HG02623 (cell line): Measurements from ENCODE around the gene WDR64.
"Not testable (repeated sequence)": the region's sequence is repeated elsewhere in the genome, so short reads cannot be mapped to it uniquely, and the experiment has no call there.

Source experiments
- ATAC-seq: cut with Tn5 transposase; IDR thresholded peaks from one replicate; pipeline ENCODE4 v1.9.1; 2021; ENCODE audit warnings: moderate library complexity; ENCODE audit not compliant: unreplicated experiment

WDR64 gene

DNA sequence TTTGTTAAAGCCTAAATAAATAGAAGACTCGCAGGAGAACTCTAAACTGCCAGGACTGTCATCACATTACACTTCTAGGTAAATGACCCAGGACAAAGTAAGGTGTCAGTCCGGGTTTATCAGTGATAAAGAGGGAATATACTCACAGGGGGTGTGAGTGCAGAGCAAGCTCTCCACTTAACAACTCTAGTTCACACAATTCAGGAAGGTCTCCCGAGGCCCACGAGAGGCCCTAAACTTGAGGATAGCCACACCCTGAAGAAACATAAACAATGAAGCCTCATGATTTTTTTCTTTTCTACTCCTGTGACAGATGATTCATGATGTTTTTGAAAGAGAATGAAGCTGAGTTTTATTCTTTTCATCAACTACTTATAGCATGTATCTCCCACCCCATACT lies 130.3 kb downstream of the WDR64 start:
- no peak for ATAC-seq

DNA sequence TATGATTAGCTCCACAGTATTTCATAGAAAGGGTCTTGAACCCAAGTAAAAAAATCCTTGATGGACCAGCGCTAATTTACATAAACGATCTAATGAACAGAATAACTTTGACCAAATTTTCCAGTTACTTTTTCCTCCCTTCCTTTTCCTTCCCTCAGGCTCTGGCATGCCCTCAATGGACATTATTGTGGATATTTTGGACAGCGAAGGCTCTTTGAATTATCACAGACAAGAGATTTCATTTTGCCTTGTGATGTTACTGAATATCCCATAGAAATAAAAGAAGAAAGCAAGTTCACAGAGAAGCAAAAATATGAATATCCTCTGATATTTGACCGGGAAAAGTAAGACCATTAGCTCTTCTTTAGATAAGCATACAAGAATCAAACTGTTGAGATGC lies 135.6 kb downstream of the WDR64 start:
- ATAC-seq: no peak

DNA sequence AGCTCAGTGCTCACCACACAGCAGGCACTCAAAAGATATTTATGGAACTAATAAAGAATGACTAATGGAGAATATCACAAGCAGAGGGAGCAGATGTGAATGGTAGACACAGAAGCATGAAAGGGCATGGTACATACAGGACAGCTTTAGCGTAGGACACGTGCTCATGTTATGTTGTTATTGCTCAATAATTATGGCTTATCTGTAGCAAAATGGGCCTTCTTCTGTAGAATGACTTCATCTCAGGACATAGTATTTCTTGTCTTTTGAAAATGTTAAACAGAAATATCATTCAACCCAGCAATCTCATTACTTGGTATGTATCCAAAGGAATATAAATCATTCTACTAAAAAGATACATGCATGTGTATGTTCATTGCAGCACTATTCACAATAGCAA lies 137.0 kb downstream of the WDR64 start:
- ATAC-seq: no peak

DNA sequence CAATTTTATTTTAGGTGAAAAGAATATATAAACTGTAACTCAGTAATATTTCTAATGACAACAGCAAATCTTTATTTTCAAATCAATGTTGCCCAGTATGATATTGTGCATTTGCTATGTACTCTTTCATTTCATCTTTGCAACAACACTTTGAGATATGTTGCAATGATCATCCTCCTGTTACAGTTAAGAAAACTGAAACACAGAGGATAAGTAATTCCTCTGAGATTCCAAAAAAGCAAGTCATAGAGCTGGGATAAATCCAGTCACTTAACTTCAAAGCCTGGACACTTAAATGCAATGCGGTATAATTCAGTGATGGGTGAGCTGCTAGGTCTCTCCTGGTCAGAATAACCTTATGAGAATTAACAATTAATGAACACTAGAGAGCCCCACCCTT lies 147.3 kb downstream of the WDR64 start:
- no peak for ATAC-seq

DNA sequence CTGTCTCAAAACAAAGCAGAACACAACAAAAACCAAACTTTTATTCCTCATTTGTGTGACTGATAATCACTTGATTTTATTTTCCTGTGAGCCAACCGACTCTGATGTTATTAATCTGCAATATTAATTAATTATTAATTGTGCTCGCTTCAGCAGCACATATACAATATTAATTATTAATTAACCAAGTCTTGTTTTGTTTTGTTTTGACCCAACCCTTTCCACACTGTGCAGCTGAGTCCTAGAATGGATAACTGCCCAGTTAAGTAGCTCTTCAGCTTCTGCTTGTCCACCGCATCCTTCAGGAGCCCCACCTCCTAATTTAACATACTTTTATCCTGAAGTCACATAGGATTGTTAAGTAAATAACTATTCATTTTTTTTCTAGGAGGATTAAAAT lies 148.6 kb downstream of the WDR64 start:
- ATAC-seq: no peak

DNA sequence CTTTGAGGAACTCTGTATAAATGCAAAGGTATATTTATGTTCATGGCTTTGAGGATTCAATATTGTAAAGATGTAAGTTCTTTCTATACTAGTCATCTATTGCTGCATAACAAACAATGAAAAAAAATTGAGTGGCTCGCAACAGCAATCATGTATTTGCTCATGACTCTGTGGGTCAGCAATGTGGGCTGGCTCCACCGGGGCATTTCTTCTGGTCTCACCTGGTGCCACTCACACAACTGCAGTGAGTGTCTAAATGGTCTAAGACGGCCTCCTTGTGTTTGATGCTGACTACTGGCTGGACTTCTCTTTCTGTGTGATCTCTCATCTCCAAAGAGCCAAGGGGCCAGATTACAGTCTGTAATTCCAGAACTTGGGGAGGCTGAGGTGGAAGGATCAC lies 150.8 kb downstream of the WDR64 start:
- ATAC-seq: no peak

DNA sequence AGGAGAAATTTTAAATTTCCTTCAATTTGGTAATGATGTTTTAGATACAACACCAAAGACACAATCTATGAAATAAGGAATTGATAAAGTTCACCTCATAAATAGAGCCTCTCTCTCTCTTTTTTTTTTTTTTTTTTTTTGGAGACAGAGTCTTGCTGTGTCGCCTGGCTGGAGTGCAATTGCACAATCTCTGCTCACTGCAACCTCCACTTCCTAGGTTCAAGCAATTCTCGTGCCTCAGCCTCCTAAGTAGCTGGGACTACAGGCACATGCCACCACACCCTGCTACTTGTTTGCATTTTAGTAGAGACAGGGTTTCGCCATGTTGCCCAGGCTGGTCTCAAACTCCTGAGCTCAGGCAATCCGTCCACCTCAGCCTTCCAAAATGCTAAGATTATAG lies 152.6 kb downstream of the WDR64 start:
- ATAC-seq: not testable (repeated sequence)

DNA sequence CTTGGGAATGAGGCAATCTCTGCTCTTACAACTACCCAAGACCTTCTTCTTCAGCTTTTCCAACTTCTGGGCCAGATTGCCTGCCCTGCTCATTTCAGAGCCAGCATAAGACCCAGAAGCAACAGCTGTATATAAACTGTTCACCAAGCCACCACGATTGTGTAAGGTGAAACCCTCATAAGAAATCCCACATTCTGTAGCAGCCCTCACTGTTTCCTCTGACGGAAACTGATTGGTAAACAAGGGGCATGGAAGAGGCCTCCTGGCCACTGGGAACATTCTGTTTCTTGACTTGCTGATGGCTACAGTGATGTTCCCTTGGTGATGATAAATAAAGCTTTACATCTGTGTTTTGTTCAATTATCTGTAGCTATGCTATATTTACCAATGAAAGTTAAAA lies 156.2 kb downstream of the WDR64 start:
- no peak for ATAC-seq

DNA sequence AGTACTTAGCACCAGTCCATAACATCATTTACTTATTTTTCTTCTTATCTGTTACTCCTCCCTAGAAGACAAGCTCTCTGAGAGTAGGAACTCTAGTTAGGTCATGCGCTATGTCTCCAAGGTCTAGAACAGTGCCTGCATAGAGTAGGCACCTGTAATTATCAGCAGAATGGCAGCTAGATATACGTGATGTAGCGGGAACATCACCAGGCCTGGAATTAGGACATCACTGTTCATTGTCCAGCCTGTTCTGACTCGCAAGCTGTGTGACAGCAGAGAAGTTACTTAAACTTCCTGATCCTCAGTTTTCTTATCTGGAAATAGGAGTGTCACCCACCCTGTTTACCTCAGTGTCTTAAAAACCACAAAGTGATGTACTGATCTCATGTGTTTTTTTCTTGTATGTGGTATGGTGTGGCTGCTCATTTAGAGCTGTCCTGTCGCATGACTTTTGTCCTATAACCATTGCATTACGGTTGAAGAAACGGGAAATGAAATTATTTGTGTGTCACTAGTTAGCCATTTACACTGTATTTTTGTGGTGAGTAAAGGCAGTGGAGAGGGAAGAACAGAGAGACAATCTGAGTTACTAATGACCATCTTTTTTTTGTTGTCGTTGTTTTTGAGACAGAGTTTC lies 158.8 kb downstream of the WDR64 start:
- no peak for ATAC-seq

DNA sequence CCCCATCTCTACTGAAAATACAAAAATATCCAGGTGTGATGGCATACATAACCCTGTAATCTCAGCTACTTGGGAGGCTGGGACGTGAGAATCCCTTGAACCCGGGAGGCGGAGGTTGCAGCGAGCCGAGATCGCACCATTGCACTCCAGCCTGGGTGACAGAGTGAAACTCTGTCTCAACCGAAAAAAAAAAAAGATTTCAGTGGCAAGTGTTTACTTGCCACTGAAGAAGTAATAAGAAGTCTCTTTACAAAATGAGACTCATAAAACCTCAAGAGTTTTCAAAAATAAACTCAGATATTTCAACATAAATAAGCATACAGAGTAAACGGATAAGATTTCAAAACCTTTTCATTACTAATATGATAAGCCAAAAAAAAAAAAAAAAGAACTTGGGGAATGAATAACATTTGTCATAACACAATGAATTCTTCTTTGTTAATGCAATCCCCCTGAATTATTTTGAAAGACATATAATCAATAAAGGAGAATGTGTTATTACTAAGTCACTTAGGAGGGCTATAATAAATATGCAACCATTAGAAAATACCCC lies 161.8 kb downstream of the WDR64 start:
- no peak for ATAC-seq

DNA sequence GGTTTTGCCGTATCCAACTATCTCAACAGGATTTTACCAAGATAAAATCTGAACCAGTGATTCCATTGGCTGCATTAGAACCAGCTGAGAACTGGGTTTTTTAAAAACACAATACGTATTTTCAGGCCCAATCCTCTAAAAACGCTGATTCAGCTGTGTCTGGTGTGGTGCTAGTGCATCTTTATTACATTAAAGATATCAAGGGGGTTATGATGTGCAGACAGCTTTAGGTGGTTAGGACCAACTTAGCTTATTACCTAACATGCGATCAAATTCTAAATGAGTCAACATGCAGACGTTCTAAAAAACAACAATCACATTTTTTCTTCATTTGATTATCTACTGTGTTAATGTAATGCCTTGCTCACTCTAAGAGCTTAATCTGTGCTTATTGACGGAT lies 163.9 kb downstream of the WDR64 start:
- no peak for ATAC-seq

DNA sequence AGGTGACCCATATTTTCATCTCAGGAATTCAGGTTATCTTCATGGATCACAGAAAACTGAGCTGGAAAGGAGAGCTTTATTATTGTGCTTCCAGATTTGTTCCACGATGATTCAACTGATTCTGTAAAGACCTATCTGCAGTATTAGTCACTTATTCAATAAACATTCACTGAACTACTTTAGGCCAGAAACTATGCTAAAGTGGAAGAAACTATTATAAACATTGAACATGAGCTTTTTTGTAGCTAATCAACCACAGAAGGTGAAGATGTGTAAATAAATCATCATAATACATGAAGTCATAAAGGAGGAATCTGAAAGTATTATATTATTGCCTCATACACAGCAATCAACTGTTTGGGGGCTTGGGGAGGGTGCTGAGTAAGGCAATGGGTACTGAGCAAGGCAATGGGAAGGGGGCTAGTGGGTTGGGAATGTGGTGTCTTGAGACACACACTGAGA lies 165.3 kb downstream of the WDR64 start:
- no peak for ATAC-seq

DNA sequence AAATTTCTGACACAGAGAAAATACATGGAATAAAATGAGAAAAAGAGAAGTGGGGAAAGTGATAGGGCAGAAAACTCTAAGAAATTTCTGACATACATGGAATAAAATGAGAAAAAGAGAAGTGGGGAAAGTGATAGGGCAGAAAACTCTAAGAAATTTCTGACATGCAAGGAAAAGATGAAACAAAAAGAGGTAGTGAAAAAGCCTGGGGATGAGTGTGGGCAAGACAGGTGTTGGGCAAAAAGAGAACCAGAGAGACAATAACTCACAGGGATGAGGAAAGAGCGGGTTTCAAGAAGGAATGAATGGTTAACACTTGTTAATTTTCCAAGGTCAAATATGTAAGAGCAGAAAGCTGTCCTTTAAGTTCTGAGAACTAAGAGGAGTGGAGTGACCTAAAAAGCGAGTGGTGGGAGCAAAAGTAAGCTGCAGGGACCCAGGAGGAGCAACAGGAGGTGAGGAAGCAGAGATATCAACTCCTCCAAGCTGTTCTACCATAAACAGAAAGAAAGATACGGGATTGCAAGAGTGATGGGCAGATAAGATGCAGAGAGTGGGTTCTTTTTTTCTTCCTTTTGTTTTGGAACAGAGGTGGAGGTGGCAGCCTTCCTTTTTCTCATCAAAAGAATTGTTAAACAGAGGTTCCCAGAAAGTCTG lies 166.0 kb downstream of the WDR64 start:
- no peak for ATAC-seq

DNA sequence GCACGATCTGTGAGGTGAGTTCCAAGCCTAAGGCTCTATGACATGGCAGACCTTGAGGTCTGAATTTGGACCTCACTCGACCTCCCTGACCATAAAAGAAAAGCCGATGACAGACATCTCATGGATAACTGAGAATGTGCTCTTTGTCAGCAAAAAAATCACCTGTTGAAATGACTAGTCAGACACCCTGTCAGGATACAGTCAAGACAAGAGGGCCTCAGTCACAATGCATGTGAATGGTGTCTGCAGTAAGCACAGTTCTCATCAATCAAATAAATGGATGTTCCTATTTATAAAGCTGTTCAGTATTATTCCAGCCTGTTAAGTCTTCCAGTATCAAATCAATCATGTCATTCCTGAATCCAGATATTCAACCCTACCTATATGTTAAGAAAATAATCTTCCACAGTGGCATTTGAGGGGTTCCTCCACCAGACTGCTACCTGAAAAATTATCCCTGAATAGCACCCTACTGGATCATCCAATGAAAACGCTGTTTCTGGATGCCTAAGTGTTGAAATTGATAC lies 167.3 kb downstream of the WDR64 start:
- no peak for ATAC-seq

DNA sequence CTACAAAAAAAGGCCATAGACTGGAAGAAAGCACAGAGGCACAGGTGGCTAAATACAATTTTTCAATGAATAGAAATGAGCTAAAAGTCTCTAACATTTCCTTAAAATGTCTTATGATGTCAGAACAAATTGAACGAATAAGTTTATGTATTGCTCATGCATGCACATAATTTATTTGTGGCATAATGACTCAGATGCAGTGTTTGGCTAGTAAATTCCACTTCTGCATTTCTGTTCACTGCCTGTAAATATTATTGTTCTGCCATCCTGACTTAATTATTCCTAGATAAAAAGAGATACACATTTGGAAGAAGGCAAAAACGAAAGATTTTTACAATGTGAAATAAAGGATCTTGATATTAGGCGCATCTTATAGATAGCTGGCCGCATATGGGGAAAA lies 169.3 kb downstream of the WDR64 start:
- no peak for ATAC-seq

DNA sequence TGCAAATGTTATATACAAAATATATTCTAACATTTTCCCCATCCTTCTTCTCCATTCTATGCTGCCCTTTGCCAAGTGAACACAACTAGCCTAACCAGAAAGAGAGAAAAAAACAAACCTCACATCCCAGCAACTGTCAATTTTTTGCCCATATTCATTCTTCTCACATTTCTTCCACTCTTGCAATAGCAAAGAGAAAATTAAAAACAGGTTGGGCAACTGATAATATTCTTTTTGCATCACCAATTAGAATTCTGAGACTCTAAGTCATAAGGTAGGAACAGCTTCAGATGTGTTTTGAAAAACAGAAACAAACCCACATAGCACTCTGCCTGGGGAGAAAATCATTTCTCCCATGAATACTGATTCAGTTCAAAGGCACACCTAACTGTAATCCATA lies 170.8 kb downstream of the WDR64 start:
- ATAC-seq: no peak

DNA sequence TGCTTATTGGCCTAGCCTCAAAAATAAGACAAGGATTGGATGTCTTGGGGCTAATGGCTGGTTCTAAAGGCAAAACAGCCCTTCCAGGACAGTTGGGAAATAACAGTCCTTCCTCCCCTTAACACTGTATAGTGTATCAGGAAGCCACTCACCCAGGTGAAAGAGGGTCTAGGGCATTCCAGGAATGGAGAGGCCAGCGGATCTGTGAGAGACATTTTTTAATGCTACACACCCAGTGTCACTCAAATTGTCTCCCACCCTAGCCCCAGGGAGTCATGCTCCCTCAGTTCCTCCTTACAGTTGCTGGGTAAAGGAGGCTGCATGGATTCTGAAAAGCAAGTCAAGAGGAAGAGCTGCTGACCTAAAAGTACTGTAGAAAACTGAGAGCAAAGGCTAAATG lies 171.8 kb downstream of the WDR64 start:
- ATAC-seq: no peak

DNA sequence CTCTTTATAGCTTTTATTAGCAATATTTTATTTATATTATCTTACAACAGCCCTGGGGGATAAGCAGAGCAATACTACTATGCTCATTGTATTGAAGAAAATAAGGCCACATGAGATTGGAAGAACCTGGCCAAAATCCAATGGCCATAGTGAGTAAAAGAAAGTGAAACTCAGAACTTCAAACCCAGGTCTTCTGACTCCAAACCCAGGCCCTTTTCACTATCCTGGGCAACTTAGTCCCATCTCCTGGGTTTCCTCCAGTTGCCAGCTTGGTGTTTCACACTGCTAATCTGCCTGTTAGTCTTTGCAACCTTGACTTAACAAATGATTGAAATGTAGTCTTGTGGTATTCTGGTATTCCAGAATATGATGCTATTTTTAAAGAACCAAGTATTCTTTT lies 173.5 kb downstream of the WDR64 start:
- ATAC-seq: no peak

DNA sequence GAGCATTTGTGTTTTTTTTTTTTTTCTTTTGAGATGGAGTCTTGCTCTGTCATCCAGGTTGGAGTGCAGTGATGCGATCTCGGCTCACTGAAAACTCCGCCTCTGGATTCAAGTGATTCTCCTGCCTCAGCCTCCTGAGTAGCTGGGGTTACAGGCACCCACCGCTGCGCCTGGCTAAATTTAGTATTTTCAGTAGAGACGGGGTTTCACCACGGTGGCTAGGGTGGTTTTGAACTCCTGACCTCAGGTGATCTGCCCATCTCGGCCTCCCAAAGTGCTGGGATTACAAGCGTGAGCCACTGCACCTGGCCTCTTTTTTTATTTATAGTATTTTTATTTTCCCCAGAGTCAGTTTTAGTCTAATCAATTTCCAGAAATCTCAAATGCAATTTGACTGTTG lies 174.5 kb downstream of the WDR64 start:
- not testable (repeated sequence) for ATAC-seq

DNA sequence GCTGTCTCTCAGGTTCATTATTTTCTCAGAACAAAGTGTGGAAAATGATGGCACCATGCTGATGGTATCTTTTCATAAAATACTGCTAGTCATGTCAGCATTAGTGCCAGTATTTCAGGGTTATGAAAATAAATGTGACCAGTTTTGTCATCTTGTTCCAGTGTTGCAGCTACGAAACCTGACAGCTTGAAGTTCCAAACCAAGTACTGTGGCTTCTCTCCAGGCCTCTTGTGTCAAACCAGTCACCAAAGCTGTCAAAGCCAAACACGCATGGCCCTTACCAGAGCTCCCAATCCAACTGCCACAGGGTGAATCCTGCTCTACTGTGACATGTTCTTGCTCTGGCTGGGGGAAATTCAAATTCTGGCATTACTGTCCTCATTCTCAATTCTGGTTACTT lies 175.2 kb downstream of the WDR64 start:
- no peak for ATAC-seq

DNA sequence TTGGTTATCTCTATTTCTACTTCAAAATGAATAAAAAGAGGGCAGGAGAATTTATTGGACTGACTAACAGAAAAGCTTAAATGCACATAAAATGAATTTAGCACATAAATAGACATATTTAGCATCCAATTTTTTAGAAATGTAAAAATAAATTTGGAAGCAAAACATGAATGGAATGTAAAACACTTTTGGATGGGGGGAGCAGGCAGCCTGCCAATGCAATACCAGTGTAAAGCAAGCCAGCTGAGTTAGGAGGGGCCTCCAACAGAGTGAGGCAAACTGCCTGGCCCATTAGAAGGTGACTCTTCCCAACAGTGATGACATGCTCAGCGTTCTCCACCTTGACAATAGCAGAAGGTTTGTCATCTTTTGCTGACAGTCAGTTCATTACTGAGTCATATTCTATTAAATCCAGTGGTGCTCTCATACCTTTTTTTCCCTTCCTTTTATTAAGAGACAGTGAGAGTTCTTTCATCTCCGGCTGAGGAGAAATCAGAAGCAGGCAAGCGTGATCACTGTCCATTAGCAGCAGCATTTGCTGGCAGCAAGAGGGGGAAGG lies 176.5 kb downstream of the WDR64 start:
- ATAC-seq: no peak

DNA sequence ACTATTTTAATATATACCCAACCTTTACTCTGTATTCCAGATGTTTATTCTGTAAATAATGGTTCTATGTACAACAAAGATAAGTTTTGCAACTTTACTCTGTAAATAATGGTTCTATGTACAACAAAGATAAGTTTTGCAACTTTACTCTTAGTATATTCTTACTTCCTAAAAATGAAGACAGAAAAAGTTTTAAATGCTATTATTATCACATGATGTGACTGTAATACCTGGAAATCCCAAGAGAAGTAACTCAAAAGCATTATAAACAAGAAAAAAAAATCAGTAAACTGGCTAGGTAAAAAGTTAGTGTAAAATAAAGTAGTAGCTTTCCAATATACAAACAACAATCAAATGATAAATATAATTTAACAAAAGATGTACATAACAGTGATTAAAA lies 177.4 kb downstream of the WDR64 start:
- ATAC-seq: no peak
